KMS-11 (cell line): ENCODE results near the gene ZNF526.
A peak's percentile ranks its signal among the peaks of the same experiment; 100 is the strongest.

Experiments used
- H2AFZ ChIP-seq: fragments of 200-600 bp; sonication (generic); 2 replicates; pipeline ENCODE4 v1.6.1; 2016; ENCODE audit warnings: antibody characterized with exemption, mixed run types, low read depth
- H3K27ac ChIP-seq: fragments of 200-600 bp; sonication (generic); 2 replicates; pipeline ENCODE4 v1.6.1; 2016; ENCODE audit warnings: mild to moderate bottlenecking, mixed run types
- H3K27me3 ChIP-seq: fragments of 200-600 bp; sonication (generic); 2 replicates; pipeline ENCODE4 v1.6.1; 2017; ENCODE audit warnings: mild to moderate bottlenecking, low read depth, mixed run types, moderate library complexity; ENCODE audit not compliant: insufficient read depth
- H3K36me3 ChIP-seq: fragments of 200-600 bp; sonication (generic); 2 replicates; pipeline ENCODE4 v1.6.1; 2017; ENCODE audit warnings: mild to moderate bottlenecking, mixed run types; ENCODE audit not compliant: insufficient read depth
- H3K4me1 ChIP-seq: fragments of 200-600 bp; sonication (generic); 2 replicates; pipeline ENCODE4 v1.6.1; 2016; ENCODE audit warnings: mild to moderate bottlenecking, low read depth, mixed run types; ENCODE audit not compliant: poor library complexity, severe bottlenecking
- H3K4me2 ChIP-seq: fragments of 200-600 bp; sonication (generic); 2 replicates; pipeline ENCODE4 v1.7.0; 2016; ENCODE audit warnings: mild to moderate bottlenecking, mixed run types
- H3K4me3 ChIP-seq: fragments of 200-600 bp; sonication (generic); IDR thresholded peaks from 2 replicates; pipeline ENCODE4 v1.6.1; 2017; ENCODE audit warnings: low read depth, low read length, mixed read lengths; ENCODE audit not compliant: insufficient read depth
- H3K79me2 ChIP-seq: fragments of 200-600 bp; sonication (generic); 2 replicates; pipeline ENCODE4 v1.6.1; 2016; ENCODE audit warnings: low read depth, mixed run types; ENCODE audit not compliant: insufficient read depth
- H3K9ac ChIP-seq: fragments of 200-600 bp; sonication (generic); 2 replicates; pipeline ENCODE4 v1.6.1; 2016; ENCODE audit warnings: mild to moderate bottlenecking, mixed run types
- H4K20me1 ChIP-seq: fragments of 200-600 bp; sonication (generic); 2 replicates; pipeline ENCODE4 v1.6.1; 2016; ENCODE audit warnings: mild to moderate bottlenecking, mixed run types; ENCODE audit not compliant: insufficient read depth
- CTCF ChIP-seq: fragments of 200-600 bp; sonication (generic); conservative IDR thresholded peaks from 2 replicates; pipeline ENCODE4 v1.6.1; 2017; ENCODE audit warnings: low read depth, mild to moderate bottlenecking, antibody characterized with exemption, low read length, moderate library complexity, mixed read lengths

The ZNF526 gene

DNA sequence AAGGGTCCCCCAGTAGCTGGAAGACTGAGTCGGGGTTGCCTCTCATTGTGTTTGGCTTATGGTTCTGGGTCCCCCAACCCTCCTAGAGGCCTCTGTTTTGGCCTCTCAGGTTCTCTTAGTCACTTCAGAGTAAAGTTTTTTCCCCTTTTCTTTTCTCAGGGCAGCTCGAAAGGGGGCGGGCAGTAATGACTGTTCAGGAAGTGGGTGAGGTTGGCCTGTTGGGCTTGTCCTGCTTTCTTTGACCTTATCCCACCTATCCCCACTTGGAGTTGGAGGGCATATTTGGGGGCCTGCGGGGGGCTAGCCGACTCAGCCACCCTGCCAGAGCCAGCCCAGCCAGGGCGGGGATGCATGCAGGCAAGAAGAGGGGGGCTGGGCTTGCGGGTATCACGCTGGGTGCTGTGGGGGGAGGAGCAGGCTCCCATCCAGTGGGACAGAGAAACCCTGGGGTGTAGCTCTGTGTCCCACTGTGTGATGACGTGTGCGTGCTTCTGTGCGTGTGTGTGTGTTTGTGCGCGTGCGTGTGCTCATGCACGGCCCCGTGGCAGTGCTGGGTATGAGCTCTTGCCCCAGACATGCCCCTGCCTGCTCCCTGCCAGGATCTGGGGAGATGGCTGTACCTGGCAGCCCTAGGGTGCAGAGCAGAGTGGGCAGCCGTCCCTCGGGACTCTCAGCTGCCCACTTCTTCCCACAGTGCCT lies 50.4 kb downstream of the ZNF526 start:
- no peaks in the 10 kb centered on the region for H3K36me3 ChIP-seq
- H3K27ac ChIP-seq, result peak overlapping the region; percentile 86
- H3K9ac ChIP-seq, result peak overlapping the region; percentile 76
- H3K4me2 ChIP-seq, result peak overlapping the region; percentile 72
- peaks cover 30% of the 10 kb centered on the region; the same call in 1 of the 2 replicates for H3K79me2 ChIP-seq
- TF ChIP-seq CTCF, result no peak
- peak overlapping the region; percentile 59; the same call in 1 of the 2 replicates for H2AFZ ChIP-seq
- H4K20me1 ChIP-seq, result no peaks in the 10 kb centered on the region
- no peaks in the 10 kb centered on the region for H3K27me3 ChIP-seq
- no peak overlapping the region for H3K4me3 ChIP-seq
- peaks cover 15% of the 10 kb centered on the region for H3K4me1 ChIP-seq

- Histone ChIP-seq H4K20me1 (no peaks in the 10 kb centered on the region), H3K4me3 (no peak overlapping the region), H2AFZ (no peak overlapping the region), H3K4me2 (peak overlapping the region; percentile 72), H3K9ac (peak overlapping the region; percentile 76; the same call in 1 of the 2 replicates), H3K4me1 (peaks cover 15% of the 10 kb centered on the region), H3K27me3 (no peaks in the 10 kb centered on the region), H3K79me2 (peaks cover 30% of the 10 kb centered on the region; the same call in 1 of the 2 replicates), H3K36me3 (no peaks in the 10 kb centered on the region), H3K27ac (peak overlapping the region; percentile 86; the same call in 1 of the 2 replicates)
- TF ChIP-seq CTCF, result no peak
Observed at GRCh38 chr19:42271045-42271419, 50.9 kb downstream of the ZNF526 start.

DNA sequence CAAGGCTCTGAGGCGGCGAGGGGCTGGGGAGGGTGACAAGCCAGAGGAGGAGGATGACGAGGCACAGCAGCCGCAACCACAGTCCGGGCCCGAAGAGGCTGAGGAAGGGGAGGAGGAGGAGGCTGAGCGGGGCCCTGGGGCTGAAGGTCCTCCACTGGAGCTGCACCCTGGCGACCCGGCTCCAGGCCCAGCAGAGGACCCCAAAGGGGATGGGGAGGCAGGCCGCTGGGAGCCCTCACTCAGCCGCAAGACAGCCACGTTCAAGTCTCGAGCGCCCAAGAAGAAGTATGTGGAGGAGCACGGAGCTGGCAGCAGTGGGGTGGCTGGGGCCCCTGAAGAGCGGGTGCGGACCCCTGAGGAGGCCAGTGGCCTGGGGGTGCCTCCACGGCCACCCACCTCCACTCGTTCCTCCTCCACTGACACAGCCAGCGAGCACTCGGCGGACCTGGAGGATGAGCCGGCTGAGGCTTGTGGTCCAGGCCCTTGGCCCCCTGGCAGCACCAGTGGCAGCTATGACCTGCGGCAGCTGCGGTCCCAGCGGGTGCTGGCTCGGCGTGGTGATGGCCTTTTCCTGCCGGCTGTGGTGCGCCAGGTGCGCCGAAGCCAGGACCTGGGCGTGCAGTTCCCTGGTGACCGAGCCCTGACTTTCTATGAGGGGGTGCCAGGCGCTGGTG lies 51.9 kb downstream of the ZNF526 start:
- Histone ChIP-seq H2AFZ (no peak overlapping the region), H3K27me3 (no peaks in the 10 kb centered on the region), H3K4me2 (no peak overlapping the region; the same call in 1 of the 2 replicates), H4K20me1 (no peaks in the 10 kb centered on the region), H3K9ac (no peak overlapping the region), H3K79me2 (peaks cover 30% of the 10 kb centered on the region; the same call in 1 of the 2 replicates), H3K4me1 (peaks cover 15% of the 10 kb centered on the region), H3K27ac (no peak overlapping the region), H3K36me3 (no peaks in the 10 kb centered on the region), H3K4me3 (no peak overlapping the region)
- TF ChIP-seq CTCF, result no peak

DNA sequence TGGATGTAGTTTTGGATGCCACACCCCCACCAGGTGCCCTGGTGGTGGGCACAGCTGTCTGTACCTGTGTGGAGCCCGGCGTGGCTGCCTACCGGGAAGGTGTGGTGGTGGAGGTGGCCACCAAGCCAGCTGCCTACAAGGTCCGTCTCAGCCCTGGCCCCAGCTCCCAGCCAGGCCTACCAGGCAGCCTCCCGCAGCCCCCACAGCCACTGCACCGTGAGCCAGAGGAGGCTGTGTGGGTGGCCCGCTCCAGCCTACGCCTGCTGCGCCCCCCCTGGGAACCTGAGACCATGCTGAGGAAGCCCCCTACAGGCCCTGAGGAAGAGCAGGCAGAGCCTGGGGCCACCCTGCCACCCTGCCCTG lies 52.4 kb downstream of the ZNF526 start:
- Histone ChIP-seq H2AFZ (no peak overlapping the region), H3K4me1 (peaks cover 12% of the 10 kb centered on the region), H3K36me3 (no peaks in the 10 kb centered on the region), H3K4me3 (no peak overlapping the region), H3K4me2 (no peak overlapping the region), H3K27ac (no peak overlapping the region), H4K20me1 (no peaks in the 10 kb centered on the region), H3K27me3 (no peaks in the 10 kb centered on the region), H3K79me2 (peaks cover 30% of the 10 kb centered on the region; the same call in 1 of the 2 replicates), H3K9ac (no peak overlapping the region)
- no peak for TF ChIP-seq CTCF
